ENCODE data around the gene ZNF512.
A peak's percentile ranks its signal among the peaks of the same experiment; 100 is the strongest.

The ZNF512 gene

DNA sequence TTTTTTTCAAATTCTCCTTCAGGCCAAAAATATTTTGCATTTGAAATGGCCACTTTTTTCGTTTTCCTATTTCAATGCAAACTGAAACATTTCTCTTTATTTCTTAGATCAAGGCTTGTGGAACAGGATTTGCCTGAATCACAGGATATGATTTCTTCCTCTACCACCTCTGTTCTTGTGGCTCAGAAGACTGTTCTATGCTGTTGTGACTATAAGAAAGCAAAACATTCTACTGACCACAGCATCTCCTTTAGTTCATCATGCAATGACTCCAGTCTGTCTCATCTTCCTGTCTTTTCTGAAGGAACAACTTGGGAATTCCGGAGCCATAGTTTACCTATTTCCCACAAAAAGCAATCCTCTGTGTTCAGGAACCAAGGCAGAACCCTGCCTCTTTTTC, 16.2 kb upstream of the ZNF512 start:
- FAIRE-seq (no peak), DNase-seq (ENCODE audit: insufficient read length) (no peak)
- TF ChIP-seq POLR2AphosphoS5 (IDR thresholded peaks at IDR 0.05; ENCODE audit: low read depth, low read length) (no peak), POLR2A (IDR thresholded peaks at IDR 0.05; ENCODE audit: low read depth, low read length) (no peak), TAF1 (IDR thresholded peaks at IDR 0.05; ENCODE audit: borderline replicate concordance, low read depth, low read length) (no peak)

GRCh38 chr2:27569398-27569797, 13.4 kb upstream of the ZNF512 start:
- no peak for TF ChIP-seq POLR2A (IDR thresholded peaks at IDR 0.05; ENCODE audit: low read depth, low read length)
- no peak for TF ChIP-seq TAF1 (IDR thresholded peaks at IDR 0.05; ENCODE audit: borderline replicate concordance, low read depth, low read length)
- no peak for TF ChIP-seq POLR2AphosphoS5 (IDR thresholded peaks at IDR 0.05; ENCODE audit: low read depth, low read length)
- no peak for DNase-seq (ENCODE audit: insufficient read length)
- no peak for FAIRE-seq

DNA sequence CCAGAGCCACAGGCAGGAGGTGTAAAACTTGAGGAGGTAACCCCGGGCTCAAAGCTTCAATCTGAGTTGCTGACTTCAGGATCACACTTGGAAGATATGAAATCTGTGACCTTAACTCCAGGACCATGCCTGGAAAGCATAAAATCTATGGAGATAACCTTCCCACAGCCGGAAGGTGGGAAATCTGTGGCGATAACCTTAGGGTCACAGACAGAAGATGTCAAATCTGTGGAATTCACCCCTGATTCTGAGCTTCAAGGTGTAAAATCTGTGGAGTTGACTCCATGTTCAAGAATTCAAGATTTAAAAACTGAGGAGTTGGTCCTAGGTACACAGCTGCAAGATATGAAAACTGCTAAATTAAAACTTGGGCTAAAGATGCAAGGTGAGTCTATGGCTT, 11.6 kb upstream of the ZNF512 start:
- FAIRE-seq (no peak), DNase-seq (ENCODE audit: insufficient read length) (no peak)
- TF ChIP-seq POLR2AphosphoS5 (IDR thresholded peaks at IDR 0.05; ENCODE audit: low read depth, low read length): no peak
- no peak for TF ChIP-seq POLR2A (IDR thresholded peaks at IDR 0.05; ENCODE audit: low read depth, low read length)
- TF ChIP-seq TAF1 (IDR thresholded peaks at IDR 0.05; ENCODE audit: borderline replicate concordance, low read depth, low read length): no peak

- TF ChIP-seq POLR2A (IDR thresholded peaks at IDR 0.05; ENCODE audit: low read depth, low read length) (no peak), TAF1 (IDR thresholded peaks at IDR 0.05; ENCODE audit: borderline replicate concordance, low read depth, low read length) (no peak), POLR2AphosphoS5 (IDR thresholded peaks at IDR 0.05; ENCODE audit: low read depth, low read length) (no peak)
- DNase-seq (ENCODE audit: insufficient read length): no peak
- no peak for FAIRE-seq
Measured at GRCh38 chr2:27571681-27572080, 11.2 kb upstream of the ZNF512 start.

DNA sequence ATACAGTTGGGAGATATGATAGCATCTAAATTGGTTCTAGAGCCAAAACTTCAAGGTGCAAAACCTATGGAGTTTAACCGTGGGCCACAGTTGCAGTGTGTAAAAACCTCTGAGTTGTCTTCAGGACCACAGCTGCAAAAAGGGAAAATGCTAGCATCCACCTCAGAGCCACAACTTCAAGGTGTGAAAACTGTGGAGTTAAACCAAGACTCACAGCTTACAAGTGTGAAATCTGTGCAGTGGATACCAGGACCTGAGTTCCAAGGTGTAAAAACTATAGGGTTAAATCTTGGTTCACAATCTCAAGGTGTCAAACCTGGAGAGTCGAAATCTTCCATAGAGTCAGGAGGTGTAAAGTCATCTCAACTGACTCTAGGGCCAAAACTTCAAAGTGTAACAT, 10.4 kb upstream of the ZNF512 start:
- no peak for FAIRE-seq
- TF ChIP-seq POLR2A (IDR thresholded peaks at IDR 0.05; ENCODE audit: low read depth, low read length): no peak
- no peak for TF ChIP-seq POLR2AphosphoS5 (IDR thresholded peaks at IDR 0.05; ENCODE audit: low read depth, low read length)
- DNase-seq (ENCODE audit: insufficient read length): no peak

DNA sequence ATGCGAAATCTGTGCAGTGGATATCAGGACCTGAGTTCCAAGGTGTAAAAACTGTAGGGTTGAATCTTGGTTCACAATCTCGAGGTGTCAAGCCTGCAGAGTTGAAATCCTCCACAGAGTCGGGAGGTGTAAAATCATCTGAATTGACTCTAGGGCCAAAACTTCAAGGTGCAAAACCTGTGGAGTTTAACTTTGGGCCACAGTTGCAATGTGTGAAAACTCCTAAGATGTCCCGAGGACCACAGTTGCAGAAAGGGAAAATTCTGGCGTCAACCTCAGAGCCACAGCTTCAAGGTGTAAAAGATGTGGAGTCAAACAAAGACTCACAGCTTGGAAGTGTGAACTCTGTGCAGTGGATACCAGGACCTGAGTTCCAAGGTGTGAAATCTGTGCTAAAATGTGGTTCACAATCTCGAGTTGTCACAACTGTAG, 9.8 kb upstream of the ZNF512 start:
- FAIRE-seq (no peak), DNase-seq (ENCODE audit: insufficient read length) (no peak)
- TF ChIP-seq TAF1 (IDR thresholded peaks at IDR 0.05; ENCODE audit: borderline replicate concordance, low read depth, low read length) (no peak), POLR2AphosphoS5 (IDR thresholded peaks at IDR 0.05; ENCODE audit: low read depth, low read length) (no peak), POLR2A (IDR thresholded peaks at IDR 0.05; ENCODE audit: low read depth, low read length) (no peak)

DNA sequence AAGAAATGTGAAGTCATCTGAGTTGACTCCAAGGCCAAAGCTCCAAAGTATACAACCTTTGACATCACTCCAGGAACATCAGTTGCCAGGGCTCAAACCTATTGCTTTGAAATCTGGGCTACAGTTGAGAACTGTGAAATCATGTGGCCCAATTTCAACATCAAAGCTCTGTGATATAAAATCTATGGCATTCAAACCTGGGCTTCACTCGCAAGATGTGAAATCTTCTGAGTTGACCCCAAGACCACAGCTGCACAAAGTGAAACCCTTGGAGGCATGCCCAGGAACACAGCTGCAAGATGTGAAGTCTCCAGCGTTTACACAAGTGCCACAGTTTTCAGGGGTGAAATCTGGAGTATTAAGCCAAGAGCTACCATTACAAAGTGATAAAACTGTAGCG, 9.4 kb upstream of the ZNF512 start:
- DNase-seq (ENCODE audit: insufficient read length) (no peak), FAIRE-seq (no peak)
- TF ChIP-seq POLR2A (IDR thresholded peaks at IDR 0.05; ENCODE audit: low read depth, low read length) (no peak), POLR2AphosphoS5 (IDR thresholded peaks at IDR 0.05; ENCODE audit: low read depth, low read length) (no peak)

DNA sequence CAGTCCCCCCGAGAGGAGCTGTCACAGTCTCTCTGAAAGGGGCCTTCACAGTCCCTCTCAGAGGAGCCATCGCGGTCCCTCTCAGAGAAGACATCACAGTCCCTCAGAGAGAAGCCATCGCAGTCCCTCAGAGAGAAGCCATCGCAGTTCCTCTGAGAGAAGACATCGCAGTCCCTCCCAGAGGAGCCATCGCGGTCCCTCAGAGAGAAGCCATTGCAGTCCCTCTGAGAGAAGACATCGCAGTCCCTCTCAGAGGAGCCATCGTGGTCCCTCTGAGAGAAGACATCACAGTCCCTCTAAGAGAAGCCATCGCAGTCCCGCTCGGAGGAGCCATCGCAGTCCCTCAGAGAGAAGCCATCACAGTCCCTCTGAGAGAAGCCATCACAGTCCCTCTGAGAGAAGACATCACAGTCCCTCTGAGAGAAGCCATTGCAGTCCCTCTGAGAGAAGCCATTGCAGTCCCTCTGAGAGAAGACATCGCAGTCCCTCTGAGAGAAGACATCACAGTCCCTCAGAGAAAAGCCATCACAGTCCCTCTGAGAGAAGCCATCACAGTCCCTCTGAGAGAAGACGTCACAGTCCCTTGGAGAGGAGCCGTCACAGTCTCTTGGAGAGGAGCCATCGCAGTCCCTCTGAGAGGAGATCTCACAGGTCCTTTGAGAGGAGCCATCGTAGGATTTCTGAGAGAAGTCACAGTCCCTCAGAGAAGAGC, 1.3 kb upstream of the ZNF512 start:
- no peak for TF ChIP-seq POLR2AphosphoS5 (IDR thresholded peaks at IDR 0.05; ENCODE audit: low read depth, low read length)
- no peak for TF ChIP-seq POLR2A (IDR thresholded peaks at IDR 0.05; ENCODE audit: low read depth, low read length)
- DNase-seq (ENCODE audit: insufficient read length) (no peak), FAIRE-seq (no peak)

- DNase-seq (ENCODE audit: insufficient read length) (no peak), FAIRE-seq (no peak)
- TF ChIP-seq POLR2A (IDR thresholded peaks at IDR 0.05; ENCODE audit: low read depth, low read length) (no peak), POLR2AphosphoS5 (IDR thresholded peaks at IDR 0.05; ENCODE audit: low read depth, low read length) (no peak), TAF1 (IDR thresholded peaks at IDR 0.05; ENCODE audit: borderline replicate concordance, low read depth, low read length) (no peak)
Measured at GRCh38 chr2:27582129-27582694, 630 bp upstream of the ZNF512 start.

DNA sequence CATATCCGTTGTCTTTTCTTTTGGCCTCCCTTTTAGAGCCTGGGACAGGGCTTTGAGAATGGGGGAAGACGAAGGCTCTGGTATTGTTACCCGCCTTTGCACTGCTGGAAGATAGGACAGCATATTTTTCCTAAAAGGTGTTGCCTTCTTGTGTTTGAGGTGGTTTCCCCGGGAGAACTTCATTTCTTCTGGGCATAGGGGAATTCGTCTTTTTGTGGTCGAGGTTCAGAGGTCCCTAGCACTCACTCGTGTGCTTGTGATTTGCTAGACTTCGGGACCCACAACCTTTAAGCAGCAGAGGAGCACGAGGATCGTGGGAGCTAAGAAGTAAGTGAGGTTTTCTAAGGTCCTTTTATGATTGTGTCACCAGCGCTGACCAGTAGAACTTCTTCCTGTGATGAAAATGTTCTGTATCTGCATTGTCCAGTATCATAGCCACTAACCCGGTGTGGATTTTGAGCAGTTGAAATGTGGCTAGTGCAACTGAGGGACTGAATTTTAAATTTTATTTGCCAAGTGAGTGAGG, 611 bp downstream of the ZNF512 start:
- DNase-seq (ENCODE audit: insufficient read length) (no peak), FAIRE-seq (peak; percentile 36)
- TF ChIP-seq POLR2AphosphoS5 (IDR thresholded peaks at IDR 0.05; ENCODE audit: low read depth, low read length): no peak
- TF ChIP-seq POLR2A (IDR thresholded peaks at IDR 0.05; ENCODE audit: low read depth, low read length): no peak
- TF ChIP-seq TAF1 (IDR thresholded peaks at IDR 0.05; ENCODE audit: borderline replicate concordance, low read depth, low read length): no peak

- TF ChIP-seq TAF1 (IDR thresholded peaks at IDR 0.05; ENCODE audit: borderline replicate concordance, low read depth, low read length) (no peak), POLR2A (IDR thresholded peaks at IDR 0.05; ENCODE audit: low read depth, low read length) (no peak), POLR2AphosphoS5 (IDR thresholded peaks at IDR 0.05; ENCODE audit: low read depth, low read length) (no peak)
- no peak for FAIRE-seq
Measured at GRCh38 chr2:27584597-27584996, 1.8 kb downstream of the ZNF512 start.

GRCh38 chr2:27587025-27587424, 4.2 kb downstream of the ZNF512 start:
- no peak for DNase-seq (ENCODE audit: insufficient read length)
- no peak for FAIRE-seq
- TF ChIP-seq POLR2A (IDR thresholded peaks at IDR 0.05; ENCODE audit: low read depth, low read length): no peak
- no peak for TF ChIP-seq POLR2AphosphoS5 (IDR thresholded peaks at IDR 0.05; ENCODE audit: low read depth, low read length)
- TF ChIP-seq TAF1 (IDR thresholded peaks at IDR 0.05; ENCODE audit: borderline replicate concordance, low read depth, low read length): no peak

More at GRCh38 chr2:27584597-27584996, 1.8 kb downstream of the ZNF512 start:
- DNase-seq (ENCODE audit: insufficient read length): no peak
